Mesenteric fat pad (tissue), 1 donor: ENCODE data around the gene CHI3L2. TPM values are rescaled to one million over a fixed set of nuclear protein-coding genes. Genes with fewer than 3 reads are reported as not detected.

ENCODE experiments used
- DNase-seq: peaks from one replicate; pipeline ENCODE4 v3.0.0-alpha.2; 2020; ENCODE audit warnings: low spot score
- long read RNA-seq: library from polyadenylated mRNA; unstranded; transcript quantifications from one replicate; pipeline ENCODE4 v2.0.0, GENCODE V29; 2020
- total RNA-seq: library from RNA; stranded (reverse); fragmentation: NEBNext Ultra II Directional; extraction: Animal tissue kit (Norgen Biotek cat#: 25700); gene quantifications from one replicate; pipeline ENCODE4 v1.2.1, GENCODE V29; 2021
- donor health status: DM: yes; HTN: yes; CAD: no.

CHI3L2 gene, protein sequence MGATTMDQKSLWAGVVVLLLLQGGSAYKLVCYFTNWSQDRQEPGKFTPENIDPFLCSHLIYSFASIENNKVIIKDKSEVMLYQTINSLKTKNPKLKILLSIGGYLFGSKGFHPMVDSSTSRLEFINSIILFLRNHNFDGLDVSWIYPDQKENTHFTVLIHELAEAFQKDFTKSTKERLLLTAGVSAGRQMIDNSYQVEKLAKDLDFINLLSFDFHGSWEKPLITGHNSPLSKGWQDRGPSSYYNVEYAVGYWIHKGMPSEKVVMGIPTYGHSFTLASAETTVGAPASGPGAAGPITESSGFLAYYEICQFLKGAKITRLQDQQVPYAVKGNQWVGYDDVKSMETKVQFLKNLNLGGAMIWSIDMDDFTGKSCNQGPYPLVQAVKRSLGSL
- 12.4 TPM for total RNA-seq
- long read RNA-seq, transcript CHI3L2-202 (11 exons, 1,468 nt), result major isoform, 13 of 19 reads
- long read RNA-seq, partial matches to known transcripts, result 0 of 19 reads
- long read RNA-seq, other reads (novel, unspliced or antisense), result 4 of 19 reads

DNA sequence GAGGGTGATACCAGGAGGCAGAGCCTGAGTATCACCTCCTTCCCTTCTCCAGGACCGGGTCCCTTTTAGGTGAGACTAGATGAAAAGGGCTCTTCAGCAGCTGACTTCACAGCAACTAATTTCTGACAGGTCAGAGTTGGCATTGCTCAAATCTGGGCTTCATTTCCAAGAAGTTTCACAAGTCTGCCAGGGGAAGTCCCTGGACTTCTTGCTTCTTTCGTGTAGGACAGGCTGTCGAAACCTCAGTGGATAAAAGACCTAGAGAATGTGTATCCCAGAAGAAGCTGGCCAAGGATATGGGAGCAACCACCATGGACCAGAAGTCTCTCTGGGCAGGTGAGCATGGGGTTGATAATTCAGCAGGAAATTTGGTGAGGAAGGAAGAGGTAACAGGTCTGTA is at the start of gene CHI3L2:
Gene CHI3L2 (plus strand): TSS at position 280 of the 400 bp plus-strand sequence. CDS start 17 bp downstream, at position 297.
- DNase-seq, result no peak

DNA sequence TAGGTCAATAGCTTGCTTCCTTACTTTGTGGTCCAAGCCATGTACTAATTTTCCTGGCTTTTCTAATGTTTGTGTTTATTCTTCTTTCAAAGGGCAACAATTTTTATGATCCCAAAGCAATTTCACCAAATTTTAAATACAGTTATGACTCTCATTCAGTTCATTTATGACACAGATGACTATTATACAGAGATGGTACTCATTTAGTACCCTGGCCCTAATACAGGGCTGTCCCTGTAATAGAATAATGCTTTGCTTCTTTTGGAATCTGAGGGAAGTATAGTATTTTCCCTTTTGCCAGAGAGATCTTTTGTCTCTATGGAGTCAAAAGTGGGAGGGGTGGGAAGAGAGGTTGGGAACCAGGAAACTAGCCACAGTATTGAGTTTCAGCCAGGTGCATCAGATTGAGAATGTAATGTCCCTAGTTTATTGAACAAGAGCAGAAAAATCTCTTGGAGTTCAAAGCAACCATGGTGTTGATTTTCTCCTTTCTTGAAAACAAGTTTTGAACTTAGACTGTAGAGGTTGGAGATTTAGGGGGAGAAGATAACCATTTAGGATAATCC is 47.5 kb upstream of the CHI3L2 start:
- no peak for DNase-seq

GRCh38 chr1:111182052-111182451 is 45.5 kb upstream of the CHI3L2 start:
- no peak for DNase-seq

DNA sequence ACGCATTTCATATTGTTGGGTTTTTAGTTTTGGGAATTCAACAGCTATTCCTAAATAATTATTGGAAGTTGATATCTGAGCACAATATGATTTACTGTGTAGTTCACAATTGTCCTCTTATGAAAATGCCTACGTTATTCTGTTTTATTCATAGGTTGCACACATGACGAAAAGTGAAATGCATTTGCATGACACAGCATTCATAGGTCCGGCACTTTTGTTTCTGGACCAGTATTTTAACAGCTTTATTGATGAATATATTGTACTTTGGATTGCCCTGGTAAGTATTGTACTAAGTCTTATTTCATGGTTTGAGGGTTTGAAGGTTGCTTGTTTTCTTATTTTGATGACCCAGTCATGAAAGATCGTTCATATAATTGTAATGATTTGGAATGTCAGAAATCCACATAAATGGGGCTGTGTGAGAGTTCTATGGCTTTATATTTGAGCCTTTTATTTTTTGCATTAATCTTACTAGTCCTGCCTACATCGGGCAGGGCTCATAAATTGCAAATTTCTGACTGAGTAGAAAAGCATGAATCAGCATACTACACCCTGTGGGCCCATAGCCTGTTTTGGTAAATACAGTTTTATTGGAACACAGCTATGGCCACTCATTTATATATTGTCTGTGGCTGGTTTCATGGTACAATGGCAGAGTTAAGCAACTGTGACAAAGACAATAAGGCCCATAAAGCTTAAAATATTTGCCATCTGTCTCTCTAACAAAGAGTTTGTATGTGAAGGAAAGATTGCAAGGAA is 44.0 kb upstream of the CHI3L2 start:
- DNase-seq, result no peak

DNA sequence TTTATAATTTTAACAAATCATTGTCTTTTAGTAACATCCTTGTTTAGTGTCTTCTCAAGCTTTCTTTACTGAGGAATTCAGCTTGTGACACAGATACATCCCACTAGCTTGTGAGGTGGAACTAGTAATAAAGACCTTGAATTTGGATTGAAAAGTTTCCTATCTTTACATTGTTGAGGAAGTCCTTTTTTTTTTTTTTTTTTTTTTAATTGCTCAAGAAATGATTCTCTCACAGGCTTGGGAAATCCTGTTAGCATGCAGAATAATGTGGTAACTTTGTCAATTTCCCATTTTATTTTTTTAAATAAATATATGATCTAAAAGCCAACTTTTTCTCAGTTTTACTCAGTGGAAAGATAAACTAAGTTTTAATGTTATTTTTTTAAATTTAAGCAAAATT is 42.9 kb upstream of the CHI3L2 start:
- no peak for DNase-seq

GRCh38 chr1:111190931-111191451 is 36.5 kb upstream of the CHI3L2 start:
- DNase-seq, result no peak

DNA sequence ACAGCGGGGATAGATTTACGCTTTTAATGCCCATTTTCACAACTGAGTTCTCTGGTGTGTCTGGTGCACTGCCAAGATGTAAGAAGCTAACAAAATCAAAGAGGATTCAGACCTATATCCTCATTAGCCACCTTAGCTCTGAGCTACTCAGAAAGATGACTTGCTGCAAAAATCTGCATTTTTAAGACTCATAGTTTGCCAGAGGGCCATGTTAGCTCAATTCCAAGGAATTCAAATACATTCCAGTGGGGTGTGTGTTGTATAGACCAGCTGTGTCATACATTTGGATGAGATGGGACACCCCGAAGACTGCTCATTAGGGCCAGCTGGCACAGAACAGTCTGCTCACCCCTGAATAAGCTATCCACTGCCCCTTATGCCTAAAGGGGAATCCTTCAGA is 36.0 kb upstream of the CHI3L2 start:
- no peak for DNase-seq

GRCh38 chr1:111192074-111192473 is 35.4 kb upstream of the CHI3L2 start:
- no peak for DNase-seq

- no peak for DNase-seq
Observed at GRCh38 chr1:111192658-111193519, 34.6 kb upstream of the CHI3L2 start.

- DNase-seq, result no peak
Observed at GRCh38 chr1:111193712-111194480, 33.6 kb upstream of the CHI3L2 start.

DNA sequence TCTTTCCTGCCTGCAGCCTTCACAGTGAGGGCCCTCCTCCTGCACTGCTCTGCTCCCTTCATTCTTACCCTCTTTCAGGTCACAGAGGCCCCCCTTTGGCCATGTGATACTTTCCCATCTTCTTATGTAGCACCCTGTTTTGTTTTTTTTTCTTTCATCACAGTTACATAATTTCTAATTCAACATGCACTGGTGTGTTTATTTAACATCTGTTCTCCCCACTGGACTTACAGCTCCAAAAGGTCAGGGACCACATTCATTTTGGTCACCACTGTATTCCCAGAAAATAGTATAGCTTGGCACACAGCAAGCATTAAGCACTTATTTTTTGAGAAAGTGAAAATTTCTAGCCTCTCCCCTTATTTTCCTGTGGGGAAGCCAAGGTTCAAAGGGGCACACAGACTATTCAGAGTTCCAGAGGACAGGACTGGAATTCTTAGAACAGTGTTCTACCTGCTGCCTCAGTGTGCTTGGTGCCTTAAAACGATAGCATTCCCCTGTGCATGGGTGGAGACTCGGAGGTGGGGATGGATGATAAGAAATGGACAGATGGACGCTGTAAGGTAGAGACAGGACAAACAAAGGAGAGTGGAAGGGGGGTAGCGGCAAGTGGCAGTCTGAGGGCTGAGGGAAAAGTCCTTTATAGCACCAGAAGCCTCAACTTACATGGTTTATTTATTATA is 32.4 kb upstream of the CHI3L2 start:
- DNase-seq, result no peak

DNA sequence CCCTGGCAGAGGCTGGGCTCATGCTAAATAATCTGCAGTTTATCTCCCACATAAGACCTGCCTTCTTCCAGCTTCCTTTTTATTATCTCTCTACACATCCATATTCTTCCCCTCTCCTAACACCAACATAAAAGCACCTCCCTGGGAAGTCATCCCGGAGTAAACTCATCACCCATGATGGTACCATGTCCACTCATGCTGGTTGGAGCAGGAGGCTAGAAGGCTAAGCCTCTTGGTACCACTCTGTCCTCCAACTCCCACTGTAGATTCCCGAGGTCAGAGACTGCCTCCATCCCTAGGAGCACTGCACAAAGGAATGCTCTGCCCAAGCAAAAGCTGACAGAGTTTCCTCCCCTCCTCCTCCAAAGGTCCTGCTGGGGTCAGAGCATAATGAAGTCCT is 31.3 kb upstream of the CHI3L2 start:
- no peak for DNase-seq

DNA sequence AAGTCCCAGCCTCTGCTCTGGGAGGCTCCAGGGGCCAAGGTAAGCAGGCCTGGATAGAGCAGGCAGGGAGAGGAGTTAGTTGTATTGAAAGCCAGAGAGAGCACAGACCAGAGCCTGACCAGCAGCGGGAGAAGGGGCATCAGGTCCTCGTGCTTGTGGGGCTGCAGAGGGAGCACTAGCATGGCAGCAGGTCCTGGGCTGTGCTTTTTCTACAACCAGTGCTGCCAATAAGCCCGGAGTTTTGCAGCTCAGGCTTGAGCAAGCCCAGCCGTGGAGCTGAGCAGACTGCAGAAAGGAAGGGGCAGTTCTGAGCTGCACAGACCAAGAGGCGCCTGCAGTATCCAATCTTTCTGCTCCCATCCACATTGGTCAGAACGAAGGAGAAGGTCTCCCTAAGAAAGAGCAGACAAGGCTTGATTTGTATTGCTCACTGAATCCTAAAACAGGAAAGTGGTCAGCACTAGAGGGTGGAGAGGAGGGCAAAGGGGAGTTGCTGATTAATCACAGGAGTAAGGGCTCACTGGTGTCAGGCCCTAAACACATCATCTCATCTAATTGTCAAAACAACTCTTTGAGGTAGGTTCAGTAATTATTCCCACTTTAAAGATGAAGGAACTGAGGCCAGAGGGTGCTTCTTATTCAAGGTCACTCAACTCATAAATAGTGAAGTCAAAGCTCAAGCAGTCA is 29.8 kb upstream of the CHI3L2 start:
- DNase-seq, result no peak

GRCh38 chr1:111198836-111199235 is 28.7 kb upstream of the CHI3L2 start:
- no peak for DNase-seq

GRCh38 chr1:111199329-111199728 is 28.2 kb upstream of the CHI3L2 start:
- DNase-seq, result no peak

- no peak for DNase-seq
Observed at GRCh38 chr1:111199881-111200801, 27.4 kb upstream of the CHI3L2 start, which contains the start of gene DENND2D. DENND2D (minus strand) TSS chr1:111200646; CDS start chr1:111200459, 187 bp downstream.

DNA sequence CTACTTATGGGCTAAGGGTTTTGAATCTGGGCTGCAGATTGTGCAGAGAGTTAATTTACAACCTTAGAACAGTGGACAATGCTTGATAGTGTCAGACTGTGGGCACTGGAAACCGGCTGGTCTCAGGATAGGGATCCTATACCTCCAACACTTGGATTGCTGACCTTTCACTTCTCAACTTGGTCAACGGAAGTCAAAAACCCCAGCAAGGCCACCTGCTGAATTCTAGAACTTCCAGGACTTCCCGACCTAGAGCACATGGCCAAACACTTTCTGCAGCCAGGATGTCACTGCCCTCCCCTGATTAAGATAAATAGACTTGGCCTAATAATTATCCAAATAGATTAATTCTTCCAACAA is 26.7 kb upstream of the CHI3L2 start:
- no peak for DNase-seq
